ENCODE results near the gene POU2F2. TPM values are rescaled to one million over a fixed set of nuclear protein-coding genes. Genes with fewer than 3 reads are reported as not detected.

Gene POU2F2
- total and polyA plus RNA-seq, 7 donors = 0.14 to 0.86 (median 0.43) TPM

GRCh38 chr19:42168206-42168605, 36.0 kb upstream of the POU2F2 start:
- no peak for TF ChIP-seq CTCF (IDR thresholded peaks at IDR 0.05)
- Histone ChIP-seq H3K27ac (no peak overlapping the region), H3K4me1 (no peaks in the 10 kb centered on the region), H3K36me3 (ENCODE audit: insufficient read depth in 1 of 2, low read depth in 1 of 2) (no peaks in the 10 kb centered on the region), H3K4me3 (no peak overlapping the region), H3K27me3 (ENCODE audit: insufficient read depth in 3 of 3, low read length in 2 of 3) (peaks cover 0 to 4% (median 3%) of the 10 kb centered on the region in 3 donors), H3K9me3 (no peaks in the 10 kb centered on the region)
- intact Hi-C loops (cut with DNase I) = no loop called here
- no peak for DNase-seq
- no peak for ATAC-seq
- 63 to 73% (median 71%) methylated on average over 3 of the region's 3 CpGs for WGBS, 3 donors

GRCh38 chr19:42166316-42166715, 34.1 kb upstream of the POU2F2 start:
- Histone ChIP-seq H3K4me3 (no peak overlapping the region), H3K27me3 (ENCODE audit: insufficient read depth in 3 of 3, low read length in 2 of 3) (no peaks in the 10 kb centered on the region), H3K36me3 (ENCODE audit: insufficient read depth in 1 of 2, low read depth in 1 of 2) (no peaks in the 10 kb centered on the region), H3K4me1 (no peaks in the 10 kb centered on the region), H3K27ac (no peak overlapping the region), H3K9me3 (no peaks in the 10 kb centered on the region)
- WGBS, 3 donors = 43 to 51% (median 46%) methylated on average over 7 of the region's 7 CpGs
- no peak for DNase-seq
- intact Hi-C loops (cut with DNase I) = no loop called here
- no peak for TF ChIP-seq CTCF (IDR thresholded peaks at IDR 0.05)
- ATAC-seq = no peak

- DNase-seq (no peak), ATAC-seq (no peak)
- no peaks in the 10 kb centered on the region for H3K27me3 ChIP-seq (ENCODE audit: insufficient read depth in 3 of 3, low read length in 2 of 3)
Observed at GRCh38 chr19:42165146-42165545, 32.9 kb upstream of the POU2F2 start.

GRCh38 chr19:42161616-42162263, 29.5 kb upstream of the POU2F2 start:
- H3K27me3 ChIP-seq (ENCODE audit: insufficient read depth in 3 of 3, low read length in 2 of 3) = peaks cover 0 to 2% (median 0%) of the 10 kb centered on the region in 3 donors
- intact Hi-C loops (cut with DNase I) = no loop called here
- WGBS, 3 donors = 55 to 63% (median 58%) methylated on average over 21 of the region's 21 CpGs

More at GRCh38 chr19:42165146-42165545, 32.9 kb upstream of the POU2F2 start:
- Histone ChIP-seq H3K27ac (no peak overlapping the region), H3K36me3 (ENCODE audit: insufficient read depth in 1 of 2, low read depth in 1 of 2) (no peaks in the 10 kb centered on the region), H3K4me1 (no peaks in the 10 kb centered on the region), H3K9me3 (no peaks in the 10 kb centered on the region), H3K4me3 (no peak overlapping the region)
- intact Hi-C loops (cut with DNase I) = no loop called here
- TF ChIP-seq CTCF (IDR thresholded peaks at IDR 0.05) = no peak
- 37 to 48% (median 45%) methylated on average over 2 of the region's 2 CpGs for WGBS, 3 donors

More at GRCh38 chr19:42161616-42162263, 29.5 kb upstream of the POU2F2 start:
- DNase-seq (no peak), ATAC-seq (no peak)
- Histone ChIP-seq H3K4me1 (no peaks in the 10 kb centered on the region), H3K27ac (no peak overlapping the region), H3K4me3 (no peak overlapping the region), H3K36me3 (ENCODE audit: insufficient read depth in 1 of 2, low read depth in 1 of 2) (no peaks in the 10 kb centered on the region), H3K9me3 (no peaks in the 10 kb centered on the region)
- TF ChIP-seq CTCF (IDR thresholded peaks at IDR 0.05) = no peak

Data from psoas muscle (tissue), 8 donors.